ENCODE measurements around the gene PSMF1. TPM values are rescaled to one million over a fixed set of nuclear protein-coding genes. Genes with fewer than 3 reads are reported as not detected.

Gene PSMF1
- total and polyA plus RNA-seq, 9 donors, result 33.4 to 163 (median 127) TPM

GRCh38 chr20:1177680-1178079, 59.3 kb downstream of the PSMF1 start:
- no peaks in the 10 kb centered on the region for H3K4me1 ChIP-seq (ENCODE audit: insufficient read depth)
- WGBS, 3 donors, result 73 to 75% (median 73%) methylated on average over 5 of the region's 5 CpGs
- intact Hi-C loops (cut with DNase I), result no loop called here
- DNase-seq, result no peak
- H3K36me3 ChIP-seq, result no peaks in the 10 kb centered on the region
- no peaks in the 10 kb centered on the region for H3K9me3 ChIP-seq
- H3K27ac ChIP-seq, result no peak overlapping the region
- TF ChIP-seq POLR2A (IDR thresholded peaks at IDR 0.05) (no peak), EP300 (IDR thresholded peaks at IDR 0.05) (no peak), CTCF (IDR thresholded peaks at IDR 0.05) (no peak)
- no peak overlapping the region for H3K4me3 ChIP-seq
- H3K27me3 ChIP-seq, result no peaks in the 10 kb centered on the region

- H3K4me1 ChIP-seq (ENCODE audit: insufficient read depth), result no peaks in the 10 kb centered on the region
- 77 to 87% (median 80%) methylated on average over 3 of the region's 3 CpGs for WGBS, 3 donors
- no peaks in the 10 kb centered on the region for H3K9me3 ChIP-seq
- intact Hi-C loops (cut with DNase I), result no loop called here
- H3K36me3 ChIP-seq, result no peaks in the 10 kb centered on the region
- no peak overlapping the region for H3K4me3 ChIP-seq
- TF ChIP-seq POLR2A (IDR thresholded peaks at IDR 0.05) (no peak), CTCF (IDR thresholded peaks at IDR 0.05) (no peak), EP300 (IDR thresholded peaks at IDR 0.05) (no peak)
- no peak overlapping the region for H3K27ac ChIP-seq
- DNase-seq, result no peak
- no peaks in the 10 kb centered on the region for H3K27me3 ChIP-seq
Observed at GRCh38 chr20:1178103-1178502, 59.7 kb downstream of the PSMF1 start.

- Histone ChIP-seq H3K36me3 (no peaks in the 10 kb centered on the region), H3K9me3 (no peaks in the 10 kb centered on the region), H3K4me3 (no peak overlapping the region), H3K4me1 (ENCODE audit: insufficient read depth) (no peaks in the 10 kb centered on the region), H3K27me3 (no peaks in the 10 kb centered on the region), H3K27ac (no peak overlapping the region)
- no peak for DNase-seq
- intact Hi-C loops (cut with DNase I), result no loop called here
- 88 to 93% (median 91%) methylated on average over 3 of the region's 3 CpGs for WGBS, 3 donors
- TF ChIP-seq EP300 (IDR thresholded peaks at IDR 0.05), result no peak
- no peak for TF ChIP-seq CTCF (IDR thresholded peaks at IDR 0.05)
- TF ChIP-seq POLR2A (IDR thresholded peaks at IDR 0.05), result no peak
Observed at GRCh38 chr20:1178623-1179022, 60.2 kb downstream of the PSMF1 start.

- no peak overlapping the region for H3K4me3 ChIP-seq
- no peaks in the 10 kb centered on the region for H3K4me1 ChIP-seq (ENCODE audit: insufficient read depth)
- intact Hi-C loops (cut with DNase I), result no loop called here
- H3K9me3 ChIP-seq, result no peaks in the 10 kb centered on the region
- TF ChIP-seq EP300 (IDR thresholded peaks at IDR 0.05), result no peak
- TF ChIP-seq CTCF (IDR thresholded peaks at IDR 0.05), result no peak
- no peak for TF ChIP-seq POLR2A (IDR thresholded peaks at IDR 0.05)
- H3K27me3 ChIP-seq, result no peaks in the 10 kb centered on the region
- no peaks in the 10 kb centered on the region for H3K36me3 ChIP-seq
- no peak for DNase-seq
- WGBS, 3 donors, result 91 to 94% (median 93%) methylated on average over 27 of the region's 27 CpGs
- H3K27ac ChIP-seq, result no peak overlapping the region
Observed at GRCh38 chr20:1180949-1181348, 62.5 kb downstream of the PSMF1 start.

GRCh38 chr20:1182106-1182505, 63.7 kb downstream of the PSMF1 start:
- DNase-seq, result no peak
- WGBS, 3 donors, result 41 to 57% (median 51%) methylated on average over 4 of the region's 4 CpGs
- no peak overlapping the region for H3K4me3 ChIP-seq
- H3K9me3 ChIP-seq, result no peaks in the 10 kb centered on the region
- H3K27me3 ChIP-seq, result no peaks in the 10 kb centered on the region
- TF ChIP-seq EP300 (IDR thresholded peaks at IDR 0.05) (no peak), POLR2A (IDR thresholded peaks at IDR 0.05) (no peak), CTCF (IDR thresholded peaks at IDR 0.05) (no peak)
- H3K27ac ChIP-seq, result no peak overlapping the region
- intact Hi-C loops (cut with DNase I), result no loop called here
- no peaks in the 10 kb centered on the region for H3K36me3 ChIP-seq
- no peaks in the 10 kb centered on the region for H3K4me1 ChIP-seq (ENCODE audit: insufficient read depth)

All from ovary (tissue), 9 donors.